Measurements from ENCODE around the gene PRPF6.

DNA sequence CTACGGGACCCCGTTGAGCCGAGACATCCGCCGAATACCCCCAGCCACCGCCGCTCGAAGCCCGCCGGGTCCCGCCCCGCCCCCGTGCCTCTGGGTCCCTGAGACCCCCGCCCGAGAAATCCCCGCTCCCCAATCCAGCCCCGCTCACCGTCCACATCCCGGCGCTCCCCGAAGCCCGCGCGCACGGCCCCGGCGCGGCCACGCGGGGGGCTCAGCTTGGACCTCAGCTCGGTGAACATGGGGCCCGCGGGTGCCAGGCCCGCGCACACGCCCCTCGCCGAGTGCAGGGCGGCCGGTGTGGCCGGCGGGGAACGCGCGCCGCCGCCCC lies 1.7 kb upstream of the PRPF6 start:
- TF ChIP-seq, protein P1, sequence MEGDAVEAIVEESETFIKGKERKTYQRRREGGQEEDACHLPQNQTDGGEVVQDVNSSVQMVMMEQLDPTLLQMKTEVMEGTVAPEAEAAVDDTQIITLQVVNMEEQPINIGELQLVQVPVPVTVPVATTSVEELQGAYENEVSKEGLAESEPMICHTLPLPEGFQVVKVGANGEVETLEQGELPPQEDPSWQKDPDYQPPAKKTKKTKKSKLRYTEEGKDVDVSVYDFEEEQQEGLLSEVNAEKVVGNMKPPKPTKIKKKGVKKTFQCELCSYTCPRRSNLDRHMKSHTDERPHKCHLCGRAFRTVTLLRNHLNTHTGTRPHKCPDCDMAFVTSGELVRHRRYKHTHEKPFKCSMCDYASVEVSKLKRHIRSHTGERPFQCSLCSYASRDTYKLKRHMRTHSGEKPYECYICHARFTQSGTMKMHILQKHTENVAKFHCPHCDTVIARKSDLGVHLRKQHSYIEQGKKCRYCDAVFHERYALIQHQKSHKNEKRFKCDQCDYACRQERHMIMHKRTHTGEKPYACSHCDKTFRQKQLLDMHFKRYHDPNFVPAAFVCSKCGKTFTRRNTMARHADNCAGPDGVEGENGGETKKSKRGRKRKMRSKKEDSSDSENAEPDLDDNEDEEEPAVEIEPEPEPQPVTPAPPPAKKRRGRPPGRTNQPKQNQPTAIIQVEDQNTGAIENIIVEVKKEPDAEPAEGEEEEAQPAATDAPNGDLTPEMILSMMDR (IDR thresholded peaks at IDR 0.05): no peak
- TF ChIP-seq POLR2AphosphoS2 (conservative IDR thresholded peaks at IDR 0.05; ENCODE audit: low read length): no peak
